IMR-90 (cell line): Measurements from ENCODE around the gene HNRNPU. TPM values are rescaled to one million over a fixed set of nuclear protein-coding genes. Genes with fewer than 3 reads are reported as not detected.

ENCODE experiments used
- ATAC-seq: fragments of 200-7000 bp; cut with Tn5 transposase; 2 replicates; pipeline ENCODE4 v1.9.1; 2020; ENCODE audit warnings: low read depth, mild to moderate bottlenecking, moderate library complexity
- BruUV-seq: library from RNA; stranded (reverse); fragments of 400-500 nt; replicated peaks from 2 replicates; lab custom pipeline; 2021; lab: Mats Ljungman, UMichigan
- CTCF ChIA-PET: fragments of 300-600 bp; formaldehyde crosslinking; extraction: SDS; loops from one replicate; lab custom pipeline; 2021; ENCODE audit warnings: antibody characterized with exemption; lab: Yijun Ruan, JAX
- POLR2A ChIA-PET: fragments of 300-600 bp; sonication (Branson Sonifier 250); formaldehyde crosslinking; loops from one replicate; lab custom pipeline; 2022; ENCODE audit warnings: antibody characterized with exemption; ENCODE audit not compliant: unreplicated experiment; lab: Charles Lee
- DNase-seq: peaks from one replicate; pipeline ENCODE4 v3.0.0; 2013
- H2AFZ ChIP-seq: replicated peaks from 2 replicates; pipeline ENCODE3; 2013; ENCODE audit warnings: low read length, mild to moderate bottlenecking; ENCODE audit not compliant: poor library complexity
- H2AK5ac ChIP-seq: 2 replicates; pipeline ENCODE4 v1.6.1; 2013; ENCODE audit warnings: low read depth, low read length, inconsistent platforms
- H2AK9ac ChIP-seq: replicated peaks from 2 replicates; pipeline ENCODE3; 2013; ENCODE audit warnings: mild to moderate bottlenecking, low read depth, low read length, moderate library complexity; ENCODE audit not compliant: poor library complexity
- H2BK120ac ChIP-seq: 2 replicates; pipeline ENCODE4 v1.6.1; 2013; ENCODE audit warnings: low read depth, low read length, inconsistent platforms
- H2BK15ac ChIP-seq: 3 replicates; pipeline ENCODE4 v1.6.1; 2013; ENCODE audit warnings: low read depth, low read length, inconsistent platforms
- H2BK20ac ChIP-seq: 2 replicates; pipeline ENCODE4 v1.6.1; 2013; ENCODE audit warnings: low read depth, mild to moderate bottlenecking, inconsistent platforms, low read length, moderate library complexity
- H2BK5ac ChIP-seq: 2 replicates; pipeline ENCODE4 v1.6.1; 2013; ENCODE audit warnings: mild to moderate bottlenecking, low read depth, low read length, inconsistent platforms; ENCODE audit not compliant: poor library complexity, severe bottlenecking
- H3K14ac ChIP-seq: replicated peaks from 2 replicates; pipeline ENCODE4 v1.6.1; 2013; ENCODE audit warnings: low read depth, low read length, inconsistent platforms
- H3K18ac ChIP-seq: 2 replicates; pipeline ENCODE4 v1.6.1; 2013; ENCODE audit warnings: low read depth, low read length, control low read depth
- H3K23ac ChIP-seq: 2 replicates; pipeline ENCODE4 v1.6.1; 2013; ENCODE audit warnings: low read depth, low read length, inconsistent platforms
- H3K27ac ChIP-seq: 2 replicates; pipeline ENCODE4 v1.5.1; 2013; ENCODE audit warnings: mild to moderate bottlenecking, control low read depth, low read length; ENCODE audit not compliant: insufficient read depth
- H3K27me3 ChIP-seq: 2 replicates; pipeline ENCODE4 v1.6.1; 2013; ENCODE audit warnings: low read length; ENCODE audit not compliant: control insufficient read depth, insufficient read depth
- H3K36me3 ChIP-seq: 2 replicates; pipeline ENCODE4 v1.6.1; 2013; ENCODE audit warnings: low read length, mixed read lengths; ENCODE audit not compliant: control insufficient read depth, insufficient read depth
- H3K4ac ChIP-seq: 2 replicates; pipeline ENCODE4 v1.6.1; 2013; ENCODE audit warnings: low read depth, low read length, inconsistent platforms
- H3K4me1 ChIP-seq: 2 replicates; pipeline ENCODE4 v1.6.1; 2013; ENCODE audit warnings: low read length, mixed read lengths; ENCODE audit not compliant: control insufficient read depth, insufficient read depth
- H3K4me2 ChIP-seq: 2 replicates; pipeline ENCODE4 v1.6.1; 2013; ENCODE audit warnings: low read depth, mild to moderate bottlenecking, control low read depth, low read length, moderate library complexity
- H3K4me3 ChIP-seq: 2 replicates; pipeline ENCODE4 v1.5.1; 2013; ENCODE audit warnings: low read depth, mild to moderate bottlenecking, control low read depth, low read length, moderate library complexity; ENCODE audit not compliant: insufficient read depth
- H3K56ac ChIP-seq: 2 replicates; pipeline ENCODE4 v1.6.1; 2013; ENCODE audit warnings: low read length, inconsistent platforms; ENCODE audit not compliant: insufficient read depth; ENCODE audit errors: extremely low read depth
- H3K79me1 ChIP-seq, 2 experiments: 2 replicates each; pipeline ENCODE4 v1.6.1; 2013; ENCODE audit warnings: low read length in 2 of 2, inconsistent platforms in 1 of 2, low read depth in 1 of 2
- H3K9ac ChIP-seq: 2 replicates; pipeline ENCODE4 v1.6.1; 2013; ENCODE audit warnings: low read depth, low read length, control low read depth
- H3K9me1 ChIP-seq: 2 replicates; pipeline ENCODE4 v1.6.1; 2013; ENCODE audit warnings: low read length, inconsistent platforms; ENCODE audit not compliant: insufficient read depth
- H3K9me3 ChIP-seq: 2 replicates; pipeline ENCODE4 v1.6.1; 2013; ENCODE audit warnings: low read length; ENCODE audit not compliant: control insufficient read depth, insufficient read depth
- H4K20me1 ChIP-seq: 2 replicates; pipeline ENCODE4 v1.6.1; 2013; ENCODE audit warnings: low read length, inconsistent platforms; ENCODE audit not compliant: insufficient read depth
- H4K5ac ChIP-seq: 2 replicates; pipeline ENCODE4 v1.6.1; 2013; ENCODE audit warnings: mild to moderate bottlenecking, low read depth, low read length, control low read depth
- H4K8ac ChIP-seq, 2 experiments: 2 replicates each; pipeline ENCODE4 v1.6.1; 2013; ENCODE audit warnings: low read depth in 2 of 2, low read length in 2 of 2, control low read depth in 1 of 2, inconsistent platforms in 1 of 2
- H4K91ac ChIP-seq: 2 replicates; pipeline ENCODE4 v1.6.1; 2013; ENCODE audit warnings: low read depth, low read length, inconsistent platforms; ENCODE audit not compliant: insufficient read depth
- CEBPB ChIP-seq: IDR thresholded peaks from 2 replicates; pipeline ENCODE4 v1.6.1; 2012; ENCODE audit warnings: low read depth, low read length, improper control_type of control experiment
- MAFK ChIP-seq: IDR thresholded peaks from 2 replicates; pipeline ENCODE4 v1.6.1; 2012; ENCODE audit warnings: low read depth, low read length, improper control_type of control experiment
- MAZ ChIP-seq: IDR thresholded peaks from 2 replicates; pipeline ENCODE4 v1.6.1; 2012; ENCODE audit warnings: low read depth, mild to moderate bottlenecking, low read length, improper control_type of control experiment, moderate library complexity, borderline replicate concordance
- MXI1 ChIP-seq: IDR thresholded peaks from 2 replicates; pipeline ENCODE4 v1.6.1; 2012; ENCODE audit warnings: low read depth, mild to moderate bottlenecking, low read length, moderate library complexity, borderline replicate concordance
- POLR2A ChIP-seq: IDR thresholded peaks from 2 replicates; pipeline ENCODE4 v1.6.1; 2012; ENCODE audit warnings: mild to moderate bottlenecking, low read depth, low read length
- USF2 ChIP-seq: fragments of 150-350 bp; IDR thresholded peaks from 2 replicates; pipeline ENCODE4 v1.6.1; 2017; ENCODE audit warnings: mild to moderate bottlenecking, antibody characterized with exemption, low read length, low read depth
- WGBS, 2 experiments: methylation state at CpG; one replicate each; pipeline versions ENCODE4 v1.1.5 to v1.1.7; 2013; ENCODE audit warnings: missing lambda C conversion rate in 2 of 2; ENCODE audit not compliant: insufficient read length in 1 of 2; ENCODE audit errors: extremely low coverage in 2 of 2; 5-methylcytosine and 5-hydroxymethylcytosine counted together
- dilution Hi-C: fragments of 300-500 bp; cut with HindIII; formaldehyde crosslinking; loops from one replicate; pipeline ENCODE4 v1.14.3; 2018; ENCODE audit warnings: low sequenced_read_pairs; ENCODE audit not compliant: unreplicated experiment
- in situ Hi-C: fragments of 300-500 bp; cut with MboI; formaldehyde crosslinking; loops from 3 replicates; pipeline ENCODE4 v1.14.3; 2019; ENCODE audit warnings: low sequenced_read_pairs, inconsistent platforms, mixed read lengths
- intact Hi-C: fragments of 100-400 bp; cut with micrococcal nuclease; formaldehyde crosslinking; loops from 2 replicates; pipeline ENCODE4 v1.10.0; 2022
- polyA plus RNA-seq, 3 experiments: library from polyadenylated mRNA; depleted of rRNA; stranded (reverse); fragments of >200 nt; gene quantifications; 2 replicates each; pipeline ENCODE4 v1.2.3, GENCODE V29; 2012; ENCODE audit warnings: low replicate concordance in 1 of 3
- total RNA-seq: library from RNA; depleted of rRNA; stranded (reverse); fragments of >200 nt; gene quantifications from 2 replicates; pipeline ENCODE4 v1.2.3, GENCODE V29; 2012

The HNRNPU gene
- total and polyA plus RNA-seq, 2 of the 4 experiments (the other 2 are of a cell fraction) = 151 to 169 TPM

- H3K9me3 ChIP-seq = no peaks in the 10 kb centered on the region
- DNase-seq (no peak), ATAC-seq (no peak)
- H3K4me1 ChIP-seq = no peaks in the 10 kb centered on the region
- H3K23ac ChIP-seq = no peak overlapping the region
- no peak overlapping the region for H2AFZ ChIP-seq
- H4K8ac ChIP-seq = no peak overlapping the region
- no peak overlapping the region for H4K5ac ChIP-seq
- no peak for TF ChIP-seq MXI1
- no peak for TF ChIP-seq POLR2A
- TF ChIP-seq CEBPB = no peak
- no peak for TF ChIP-seq MAZ
- no peak for TF ChIP-seq MAFK
- no peak for TF ChIP-seq USF2
- H3K36me3 ChIP-seq = no peaks in the 10 kb centered on the region
- intact Hi-C loops = no loop called here
- H2AK5ac ChIP-seq = no peak overlapping the region
- in situ Hi-C loops = no loop called here
- POLR2A ChIA-PET = no interaction called here
- H3K9ac ChIP-seq = no peak overlapping the region
- no peak overlapping the region for H2BK20ac ChIP-seq
- no peaks in the 10 kb centered on the region; the same call in 1 of the 2 replicates for H3K27me3 ChIP-seq
- no peak overlapping the region for H3K18ac ChIP-seq
- H3K4ac ChIP-seq = no peak overlapping the region
- H4K91ac ChIP-seq = no peak overlapping the region
- no peaks in the 10 kb centered on the region for H3K9me1 ChIP-seq
- no peak overlapping the region for H3K4me2 ChIP-seq
- H3K79me1 ChIP-seq = no peaks in the 10 kb centered on the region
- H3K27ac ChIP-seq = no peak overlapping the region
- H2AK9ac ChIP-seq = no peak overlapping the region
- H3K56ac ChIP-seq = no peak overlapping the region
- no peak overlapping the region for H2BK120ac ChIP-seq
- no peak overlapping the region for H2BK15ac ChIP-seq
- H2BK5ac ChIP-seq = no peak overlapping the region
- no peak overlapping the region for H3K4me3 ChIP-seq
- no peaks in the 10 kb centered on the region for H4K20me1 ChIP-seq
- H3K14ac ChIP-seq = no peak overlapping the region
- CTCF ChIA-PET = no interaction called here
- BruUV-seq = no TSS peak
- dilution Hi-C loops = no loop called here
- WGBS, 2 experiments = 78% methylated on average over 3 of the region's 8 CpGs; no CpG with 5 or more reads in 1 of the 2 experiments
Measured at GRCh38 chr1:244876228-244876910, 12.0 kb upstream of the HNRNPU start.
